Amniotic stem cell (primary cell): ENCODE data around the gene SF3A2.

ENCODE experiments used
- DNase-seq: peaks from one replicate; lab custom pipeline; 2025; lab: John Stamatoyannopoulos, UW

The SF3A2 gene

DNA sequence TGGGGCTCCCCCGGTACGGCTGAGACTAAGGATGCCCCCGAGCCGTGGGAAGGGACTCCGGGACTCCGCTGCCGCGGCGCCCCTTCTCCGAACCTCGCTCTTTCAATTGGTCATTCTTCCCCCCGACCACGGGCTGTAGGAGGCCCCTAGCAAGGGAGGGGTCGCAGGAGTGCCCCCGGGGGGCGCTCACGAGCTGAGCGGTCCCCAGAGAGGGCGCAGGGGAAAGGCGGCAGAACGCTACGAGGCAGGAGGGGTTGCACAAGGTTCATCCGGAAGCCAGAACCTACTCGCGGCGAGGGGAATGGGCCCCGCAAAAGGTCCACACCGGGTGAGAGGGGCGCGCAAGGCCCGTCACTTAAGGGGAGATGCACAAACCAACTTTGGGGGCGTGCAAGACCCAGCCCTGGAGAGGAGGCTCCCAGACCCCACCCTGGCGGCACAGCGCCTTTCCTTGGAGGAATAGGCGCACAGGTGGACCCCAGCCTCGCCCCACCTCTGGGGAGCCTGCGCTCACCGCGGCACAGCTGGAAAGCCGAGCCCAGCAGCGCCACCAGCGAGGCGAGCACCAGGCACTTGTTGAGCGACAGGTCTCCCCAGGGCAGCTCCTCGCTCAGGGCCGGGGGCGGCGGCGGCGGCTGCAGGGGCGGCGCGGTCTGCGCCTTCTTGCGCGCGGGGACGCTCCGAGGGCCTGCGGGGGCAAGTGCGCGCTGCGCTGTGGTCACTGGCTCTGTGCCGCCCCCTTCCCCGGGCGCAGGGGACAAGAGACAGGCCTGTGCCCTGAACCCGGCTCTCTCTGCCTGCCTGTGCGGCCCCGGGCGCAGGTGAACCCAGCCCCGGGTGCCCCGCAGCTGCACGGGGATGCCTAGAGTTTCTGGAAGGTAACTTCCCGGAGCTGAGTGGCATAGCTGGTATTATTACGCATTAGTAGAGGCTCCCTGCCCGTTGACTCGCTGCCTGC lies 16.8 kb downstream of the SF3A2 start:
- no peak for DNase-seq

DNA sequence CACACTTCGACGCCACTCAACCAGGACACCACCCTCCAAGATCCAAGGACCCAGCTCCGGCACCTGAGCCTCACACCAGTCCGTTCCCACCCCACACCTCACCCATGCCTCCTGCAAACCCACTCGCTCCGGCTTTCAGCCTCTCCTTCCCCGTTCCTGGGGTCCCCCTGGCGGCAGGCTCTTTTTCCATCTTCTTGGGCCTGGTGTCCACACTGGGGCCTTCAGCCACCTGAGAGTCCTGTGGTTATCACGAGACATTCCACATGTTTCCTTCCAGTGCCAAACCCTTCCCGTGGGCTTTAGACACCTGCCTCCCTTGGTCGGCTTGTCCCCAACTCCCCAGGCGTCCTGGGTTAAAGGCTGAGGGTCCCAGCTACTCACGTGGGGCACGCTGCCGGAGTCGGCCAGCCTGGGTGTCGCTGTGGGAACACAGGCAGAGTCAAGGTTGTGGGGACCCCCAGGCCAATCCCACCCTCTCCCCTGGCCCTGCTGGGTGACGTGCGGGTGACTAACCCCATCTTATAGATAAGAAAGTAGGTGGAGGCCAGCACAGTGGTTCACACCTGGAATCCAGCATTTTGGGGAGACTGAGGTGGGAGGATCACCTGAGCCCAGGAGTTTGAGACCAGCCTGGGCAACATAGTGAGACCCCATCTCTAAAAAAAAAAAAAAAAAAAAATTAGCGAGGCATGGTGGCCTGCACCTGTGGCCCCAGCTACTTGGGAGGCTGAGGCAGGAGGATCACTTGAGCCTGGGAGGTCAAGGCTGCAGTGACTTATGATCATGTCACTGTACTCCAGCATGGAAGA lies 17.6 kb downstream of the SF3A2 start:
- DNase-seq, result no peak

DNA sequence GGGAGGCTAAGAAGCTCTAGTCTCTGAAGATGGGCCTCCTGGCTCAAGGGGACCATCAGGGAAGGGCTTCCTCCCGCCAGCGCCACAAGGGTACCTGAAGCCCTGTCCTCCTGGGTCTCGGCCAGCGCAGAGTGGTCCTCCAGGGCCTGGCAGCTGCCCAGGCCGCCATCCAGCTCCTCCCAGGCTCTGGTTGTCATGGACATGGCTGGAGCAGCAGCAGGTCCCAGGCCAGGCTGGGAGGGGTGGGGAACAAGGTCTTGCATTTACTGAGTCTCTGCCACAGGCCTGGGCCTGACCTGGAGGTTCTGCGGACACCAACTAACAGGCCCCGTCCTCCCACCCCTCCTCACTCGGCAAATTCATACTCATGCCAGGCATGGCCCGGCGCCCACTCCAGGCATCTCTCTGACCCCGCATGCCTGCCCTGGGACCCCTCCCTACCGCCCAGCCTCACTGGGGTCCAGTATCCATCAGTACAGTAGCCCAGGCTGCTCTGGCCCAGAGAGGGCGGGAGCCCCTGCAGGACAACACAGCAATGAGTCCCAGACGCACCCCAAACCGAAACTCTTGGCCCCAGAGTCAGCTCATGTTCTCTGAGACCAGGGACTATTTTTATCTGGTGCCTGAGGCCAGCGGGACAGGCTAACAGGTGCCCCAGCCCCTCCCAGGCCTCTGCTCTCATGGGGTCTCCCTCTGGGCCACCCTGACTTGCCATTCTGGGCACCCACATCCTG lies 18.7 kb downstream of the SF3A2 start:
- no peak for DNase-seq

DNA sequence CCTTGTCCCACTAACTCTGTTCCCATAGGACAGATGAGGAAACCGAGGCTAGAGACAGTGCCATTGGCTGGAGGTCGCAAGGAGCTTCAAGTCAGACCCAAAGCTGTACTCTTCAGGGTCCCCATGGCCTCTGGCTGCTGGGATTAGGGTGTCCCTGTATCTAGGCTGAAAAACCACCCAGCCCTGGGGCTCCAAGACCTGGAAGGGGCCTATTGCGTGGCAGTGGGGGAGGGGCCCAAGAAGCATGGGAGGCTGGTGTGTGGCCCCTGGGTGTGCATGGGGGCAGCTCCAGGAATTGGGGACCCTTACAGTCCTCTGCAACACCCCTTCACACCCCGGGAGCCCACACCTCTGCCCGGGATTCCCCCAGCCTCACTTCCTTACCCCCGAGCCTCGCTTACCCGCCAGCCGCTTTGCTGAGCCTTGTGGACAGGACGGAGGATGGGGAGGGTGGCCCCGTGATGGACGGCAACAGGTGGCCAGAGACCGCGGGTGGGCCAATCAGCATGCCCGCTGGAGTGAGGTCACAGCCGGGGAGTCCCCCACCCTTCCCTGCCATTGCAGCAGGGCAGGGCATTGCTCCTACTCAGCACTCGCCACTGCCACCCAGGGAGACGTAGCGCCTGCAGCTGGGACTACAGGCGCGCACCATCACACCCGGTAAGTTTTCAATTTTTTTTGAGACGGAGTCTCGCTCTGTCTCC lies 19.5 kb downstream of the SF3A2 start, which contains the start of gene JSRP1:
TSS of gene JSRP1 (minus strand) at position 436 of the 704 bp plus-strand sequence. CDS start 1,103 bp downstream, outside the sequence.
- DNase-seq, result no peak

DNA sequence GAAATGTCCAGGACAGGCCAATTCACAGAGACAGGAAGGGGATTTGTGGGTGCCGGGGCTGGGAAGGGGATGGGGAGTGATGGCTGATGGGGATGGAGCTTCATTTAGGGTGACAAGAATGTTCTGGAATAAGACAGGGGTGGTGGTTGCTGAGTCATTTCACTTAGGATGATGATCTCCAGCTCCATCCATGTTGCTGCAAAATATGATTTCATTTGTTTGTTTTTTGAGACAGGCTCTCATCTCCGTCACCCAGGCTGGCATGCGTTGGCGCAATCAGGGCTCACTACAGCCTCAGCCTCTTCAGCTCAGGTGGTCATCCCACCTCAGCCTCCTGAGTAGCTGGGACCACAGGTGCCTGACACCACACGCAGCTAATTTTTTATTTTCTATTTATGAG lies 22.7 kb downstream of the SF3A2 start:
- DNase-seq, result no peak

DNA sequence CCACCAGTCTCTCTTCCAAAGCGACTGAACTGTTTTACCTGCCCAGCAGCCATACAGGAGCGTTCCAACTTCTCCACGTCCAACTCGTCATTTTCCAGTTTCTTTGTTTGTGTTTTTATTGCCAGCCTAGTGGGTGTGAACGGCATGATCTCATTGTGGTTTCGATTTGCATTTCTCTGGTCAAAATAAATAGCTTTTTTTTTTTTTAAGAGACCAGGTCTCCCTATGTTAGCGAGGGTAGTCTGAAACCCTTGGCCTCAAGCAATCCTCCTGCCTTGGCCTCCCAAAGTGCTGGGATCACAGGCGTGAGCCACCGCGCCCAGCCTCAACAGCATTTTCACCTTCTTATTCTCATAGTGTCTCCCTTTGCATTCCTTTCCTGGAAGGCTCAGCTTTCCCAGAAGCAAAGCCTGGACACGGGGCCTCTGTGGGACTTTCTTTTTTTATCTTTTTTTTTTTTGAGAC lies 23.7 kb downstream of the SF3A2 start:
- no peak for DNase-seq

DNA sequence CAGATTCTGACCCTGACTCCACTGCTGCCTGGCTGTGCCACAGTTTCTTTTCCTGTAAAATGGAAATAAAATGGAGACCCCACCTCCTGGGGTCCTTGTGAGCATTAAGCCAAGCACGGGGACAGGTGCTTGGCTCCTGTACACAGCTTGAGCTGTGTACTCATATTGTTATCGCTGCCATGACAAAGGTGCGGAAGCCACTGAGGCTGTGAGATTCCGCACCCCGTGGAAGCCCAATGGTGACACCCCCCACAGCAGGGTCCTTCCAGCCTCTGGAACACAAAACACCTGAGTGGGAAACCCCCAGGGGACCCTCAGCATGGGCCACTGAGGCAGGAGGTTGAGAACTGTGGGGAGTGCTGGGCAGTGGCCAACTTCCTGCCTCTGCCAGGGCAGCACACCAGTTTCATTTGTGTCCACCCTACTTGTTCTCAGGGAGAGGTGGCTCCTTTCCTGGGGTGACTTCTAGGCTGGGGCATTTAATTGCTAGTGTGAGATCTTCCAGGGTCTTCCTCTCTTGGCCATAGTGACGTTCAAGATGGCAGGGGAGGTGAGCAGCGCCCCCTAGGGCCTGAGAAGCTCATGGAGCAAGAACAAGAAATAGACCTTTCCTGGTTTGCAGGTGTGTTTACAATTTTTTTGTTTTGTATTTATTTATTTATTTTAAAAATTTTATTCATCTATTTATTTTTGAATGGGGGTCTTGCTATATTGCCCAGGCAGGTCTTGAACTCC lies 25.0 kb downstream of the SF3A2 start:
- DNase-seq, result no peak

DNA sequence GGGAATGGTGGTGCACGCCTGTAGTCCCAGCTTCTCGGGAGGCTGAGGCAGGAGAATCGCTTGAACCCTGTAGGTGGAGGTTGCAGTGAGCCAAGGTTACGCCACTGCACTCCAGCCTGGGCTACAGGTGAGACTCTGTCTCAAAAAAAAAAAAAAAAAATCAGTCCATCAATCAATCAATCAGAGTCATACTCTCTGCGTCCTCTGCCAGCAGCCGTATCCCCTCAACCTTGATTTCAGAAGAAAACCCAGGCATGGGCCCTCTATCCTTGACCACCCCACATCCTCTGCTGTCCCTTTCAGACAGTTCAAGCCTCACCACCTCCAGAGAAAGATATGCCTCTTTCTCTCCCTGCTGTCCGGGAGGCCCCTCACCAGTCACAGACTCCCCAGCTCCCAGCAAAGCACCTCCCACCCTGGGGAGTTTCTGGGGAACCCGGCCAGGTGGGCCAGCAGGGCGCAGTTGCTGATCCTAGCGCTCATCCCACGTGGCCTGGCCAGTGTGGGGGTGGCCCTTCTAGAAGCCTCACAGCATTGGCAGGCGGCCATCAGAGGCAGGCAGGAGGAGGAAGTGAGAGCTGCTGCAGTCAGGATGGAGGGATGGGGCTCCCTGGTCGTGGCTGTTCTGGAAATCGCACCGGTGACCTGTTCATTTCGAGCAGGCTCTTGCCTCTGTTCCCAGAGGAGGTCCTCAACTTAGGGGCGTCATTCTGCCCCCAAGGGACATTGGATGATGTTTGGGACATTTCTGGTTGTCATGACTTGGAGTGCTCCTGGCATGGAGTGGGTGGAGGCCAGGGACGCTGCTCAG lies 29.8 kb downstream of the SF3A2 start:
- DNase-seq, result no peak

DNA sequence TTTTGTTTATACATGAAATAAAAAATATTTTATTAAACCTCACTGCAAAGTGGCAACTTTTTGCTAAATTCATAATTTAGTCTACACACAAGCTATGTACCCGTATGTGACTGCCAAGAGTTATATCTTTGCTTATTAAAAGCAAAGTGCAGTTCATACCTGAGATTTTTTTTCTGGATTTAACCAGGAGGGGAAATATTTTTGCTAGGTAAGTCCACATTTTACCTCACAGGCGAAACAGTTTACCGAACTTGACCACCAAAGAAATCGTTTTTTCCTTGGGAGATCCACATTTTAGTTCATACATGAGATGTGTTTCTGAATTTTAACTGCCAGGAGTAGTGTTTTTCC lies 31.8 kb downstream of the SF3A2 start:
- DNase-seq, result no peak

DNA sequence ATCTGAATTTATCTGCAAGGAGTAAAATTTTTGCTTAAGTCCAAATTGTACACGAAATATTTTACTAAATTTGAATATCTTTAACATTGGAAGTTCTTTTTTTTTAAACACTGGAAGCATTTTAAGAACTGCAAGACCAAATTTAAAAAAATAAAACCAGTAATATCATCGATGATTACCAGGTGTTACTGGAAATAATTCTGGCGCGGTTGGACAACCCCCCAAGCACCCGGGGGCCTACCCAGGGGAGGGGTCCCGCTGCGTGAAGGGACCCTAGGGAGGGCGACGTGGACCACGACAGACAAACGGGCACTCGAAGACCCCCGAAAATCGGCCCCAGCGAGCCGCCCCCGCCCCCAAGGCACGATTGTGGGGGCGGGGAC lies 32.2 kb downstream of the SF3A2 start:
- DNase-seq, result no peak

DNA sequence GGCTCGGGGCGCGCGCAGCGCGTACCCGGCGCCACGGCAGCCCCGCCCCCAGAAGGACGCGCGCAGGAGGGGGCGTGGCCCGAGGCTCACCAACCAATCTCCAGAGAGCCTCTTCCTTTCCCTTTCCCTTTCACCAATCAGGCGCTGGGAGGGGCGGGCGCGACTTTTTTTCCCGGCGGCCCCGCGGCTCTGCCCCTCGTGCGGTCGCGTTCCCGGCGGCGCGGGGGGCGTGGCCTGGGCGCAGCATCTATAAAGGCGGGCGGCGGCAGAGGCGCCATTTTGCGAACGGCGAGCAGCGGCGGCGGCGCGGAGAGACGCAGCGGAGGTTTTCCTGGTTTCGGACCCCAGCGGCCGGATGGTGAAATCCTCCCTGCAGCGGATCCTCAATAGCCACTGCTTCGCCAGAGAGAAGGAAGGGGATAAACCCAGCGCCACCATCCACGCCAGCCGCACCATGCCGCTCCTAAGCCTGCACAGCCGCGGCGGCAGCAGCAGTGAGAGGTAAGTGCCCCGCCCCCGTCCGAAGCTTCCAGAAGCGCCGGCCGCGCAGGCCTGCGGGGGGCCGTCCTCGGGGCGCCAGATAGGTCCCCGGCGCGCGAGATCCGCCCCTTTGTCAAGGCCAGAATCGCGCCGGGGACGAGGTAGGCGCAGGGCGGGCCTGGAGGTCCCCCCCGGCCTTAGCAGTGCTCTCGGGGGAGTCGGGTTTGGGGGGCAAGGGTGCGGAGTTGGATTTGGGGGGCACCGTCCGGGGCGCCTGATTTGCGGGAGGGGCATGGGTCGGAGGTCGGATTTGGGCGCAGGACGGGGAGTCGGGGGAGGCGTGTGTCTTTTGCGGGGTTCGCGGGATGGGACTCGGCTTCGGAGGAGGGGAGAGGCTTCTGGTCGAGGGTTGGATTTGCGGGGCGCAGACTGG lies 32.9 kb downstream of the SF3A2 start:
- DNase-seq, result peak; percentile 86

DNA sequence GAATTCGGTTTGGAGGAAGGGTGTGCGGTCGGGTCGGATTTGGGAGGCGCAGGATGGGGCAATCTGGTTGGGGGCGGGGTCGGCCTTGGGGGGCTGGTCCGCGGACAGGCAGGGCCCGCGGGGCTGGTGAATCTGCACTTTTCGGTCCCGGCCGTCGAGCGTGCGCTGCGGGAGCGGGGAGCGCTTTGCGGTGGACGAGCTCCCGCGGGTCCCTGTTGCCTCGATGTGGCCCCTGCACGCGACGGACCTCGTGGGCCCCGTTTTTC lies 33.5 kb downstream of the SF3A2 start:
- no peak for DNase-seq

DNA sequence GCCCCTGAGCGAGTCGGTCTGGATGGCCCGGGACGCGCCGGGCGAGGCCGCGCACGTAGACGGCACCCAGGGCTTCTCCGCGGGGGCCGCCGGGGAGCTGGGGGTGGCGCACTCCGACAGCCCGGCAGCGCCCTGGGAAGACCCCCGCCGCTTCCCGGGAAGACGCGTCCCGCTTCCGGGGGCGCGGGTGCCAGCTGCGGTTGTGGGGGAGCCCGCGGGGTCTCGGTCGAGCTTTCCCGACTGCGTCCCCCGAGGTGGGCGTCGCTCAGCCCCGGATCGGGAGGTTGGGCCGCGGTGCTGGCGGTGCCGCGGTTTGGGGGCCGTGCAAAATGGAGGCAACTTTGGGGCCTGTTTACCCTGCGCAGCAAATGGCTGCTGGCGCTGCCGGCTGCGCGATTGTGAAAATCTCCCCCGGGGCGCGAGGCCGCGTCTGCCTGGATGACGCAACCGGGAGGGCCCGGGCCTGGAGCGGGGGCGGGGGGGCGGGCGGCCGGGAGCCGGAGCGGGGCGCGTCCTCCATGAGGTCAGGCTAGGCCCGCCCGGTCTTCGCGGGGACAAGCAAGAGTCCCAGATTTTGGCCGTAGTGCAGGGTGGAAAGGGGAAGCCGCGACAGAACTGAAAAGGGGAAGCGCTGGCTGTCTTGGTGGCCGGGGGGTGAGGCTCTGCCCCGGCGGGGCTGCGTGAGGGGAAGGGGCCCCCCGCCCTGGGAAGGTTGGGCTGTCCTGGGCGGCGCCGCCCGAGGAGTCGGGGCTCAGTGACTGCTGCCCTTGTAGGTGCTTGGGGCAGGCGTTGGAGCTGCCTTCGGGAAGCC lies 34.0 kb downstream of the SF3A2 start:
- peak; percentile 75 for DNase-seq

DNA sequence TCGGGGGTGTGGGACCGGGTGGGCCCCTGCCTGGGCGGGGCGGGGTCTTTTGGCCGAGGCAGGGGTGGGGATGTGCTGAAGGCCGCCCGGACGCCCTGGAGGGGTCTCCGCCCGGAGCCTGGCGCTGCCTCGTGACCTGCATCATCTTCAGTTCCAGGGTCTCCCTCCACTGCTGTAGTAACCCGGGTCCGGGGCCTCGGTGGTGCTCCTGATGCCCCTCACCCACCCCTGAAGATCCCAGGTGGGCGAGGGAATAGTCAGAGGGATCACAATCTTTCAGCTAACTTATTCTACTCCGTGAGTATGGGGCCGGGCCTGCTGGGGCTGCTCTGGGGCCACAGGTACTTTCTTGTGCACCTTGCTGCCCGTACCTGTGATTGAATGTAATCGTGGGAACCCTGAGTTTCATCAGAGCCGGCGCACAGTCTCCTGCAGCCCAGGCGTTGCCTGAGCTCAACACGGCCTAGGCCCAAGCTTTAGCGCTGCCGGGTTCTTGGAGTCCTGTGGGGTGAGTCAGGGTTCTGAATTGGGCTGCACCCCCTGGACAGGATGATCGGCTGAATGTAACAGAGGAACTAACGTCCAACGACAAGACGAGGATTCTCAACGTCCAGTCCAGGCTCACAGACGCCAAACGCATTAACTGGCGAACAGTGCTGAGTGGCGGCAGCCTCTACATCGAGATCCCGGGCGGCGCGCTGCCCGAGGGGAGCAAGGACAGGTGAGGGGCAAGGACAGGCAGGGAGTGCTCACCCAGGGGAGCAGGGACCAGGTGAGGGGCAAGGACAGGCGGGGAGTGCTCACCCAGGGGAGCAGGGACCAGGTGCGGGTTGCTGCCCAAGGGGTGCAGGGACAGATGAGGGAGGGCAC lies 34.8 kb downstream of the SF3A2 start:
- DNase-seq, result peak; percentile 43

DNA sequence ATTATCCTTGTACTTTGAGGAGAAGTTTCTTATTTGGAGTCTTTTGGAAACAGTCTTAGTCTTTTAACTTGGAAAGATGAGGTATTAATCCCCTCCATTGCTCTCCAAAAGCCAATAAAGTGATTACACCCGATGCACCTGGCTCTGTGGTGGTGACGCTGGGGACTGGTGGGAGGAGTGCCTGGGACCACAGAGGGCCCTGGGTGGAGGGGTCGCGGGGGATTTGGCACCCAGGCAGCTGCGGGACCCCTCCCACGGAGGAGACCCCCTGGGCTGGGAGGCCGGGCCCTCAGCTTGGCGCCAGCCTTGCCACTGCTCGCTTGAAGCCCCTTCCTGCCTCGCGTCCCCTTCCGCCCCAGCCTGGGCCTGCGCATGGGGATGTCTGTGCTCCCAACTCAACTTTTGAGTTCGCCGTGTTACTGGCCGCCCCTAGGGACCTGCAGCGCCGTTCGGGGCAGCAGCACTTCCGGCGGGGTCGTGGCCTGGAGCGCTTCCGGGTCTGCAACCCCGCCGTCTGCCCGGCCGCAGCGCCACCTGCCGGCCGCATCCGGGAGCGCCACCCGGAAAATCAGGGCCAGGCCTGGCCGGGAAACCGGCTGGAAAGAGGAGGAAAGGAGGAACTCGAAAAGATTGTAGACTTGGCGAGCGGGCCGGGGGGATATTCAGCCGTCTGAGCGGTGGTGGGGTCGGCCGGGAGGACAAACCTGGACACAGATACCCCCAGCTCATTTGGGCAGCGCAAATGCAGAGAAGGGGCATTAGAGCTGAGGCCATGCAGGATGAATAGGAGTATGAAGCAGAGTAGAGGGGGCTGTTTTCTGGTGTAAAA lies 36.9 kb downstream of the SF3A2 start:
- no peak for DNase-seq

DNA sequence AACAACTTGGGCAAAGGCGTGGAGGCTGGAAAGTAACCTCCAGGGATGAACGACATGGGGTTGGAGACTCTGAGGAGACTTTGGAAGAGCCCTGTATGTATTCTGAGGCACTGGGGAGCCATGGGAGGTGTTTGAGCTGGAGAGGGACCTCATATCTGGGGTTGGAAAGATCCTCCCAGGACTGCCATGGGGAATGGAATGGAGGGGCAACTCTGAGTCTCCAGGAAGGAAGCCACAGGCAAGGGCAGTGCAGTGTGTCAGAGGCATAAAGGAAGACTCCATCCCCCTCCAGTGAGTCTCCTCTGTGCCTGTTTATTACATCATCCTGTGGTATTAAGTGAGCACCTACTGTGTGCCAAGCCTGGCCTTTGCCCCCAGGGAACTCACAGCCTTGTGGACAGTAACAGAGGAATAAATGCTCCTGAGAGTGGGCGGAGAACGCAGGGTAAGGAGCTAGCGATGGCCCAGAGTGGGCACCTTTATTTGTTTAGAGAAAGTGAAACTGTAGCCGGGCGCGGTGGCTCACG lies 37.6 kb downstream of the SF3A2 start:
- no peak for DNase-seq
